GM23248 (cell line): Measurements from ENCODE around the gene CGNL1.

Source experiments
- EZH2 ChIP-seq: fragments of 200-600 bp; sonication (generic); IDR thresholded peaks from 2 replicates; pipeline ENCODE4 v1.6.1; 2018; ENCODE audit warnings: antibody characterized with exemption, mild to moderate bottlenecking; ENCODE audit not compliant: insufficient read depth, poor library complexity, severe bottlenecking
- EZH2phosphoT487 ChIP-seq: fragments of 200-600 bp; sonication (generic); IDR thresholded peaks from 2 replicates; pipeline ENCODE4 v1.6.1; 2018; ENCODE audit warnings: antibody characterized with exemption, moderate library complexity, mild to moderate bottlenecking, low read depth; ENCODE audit not compliant: insufficient read depth

DNA sequence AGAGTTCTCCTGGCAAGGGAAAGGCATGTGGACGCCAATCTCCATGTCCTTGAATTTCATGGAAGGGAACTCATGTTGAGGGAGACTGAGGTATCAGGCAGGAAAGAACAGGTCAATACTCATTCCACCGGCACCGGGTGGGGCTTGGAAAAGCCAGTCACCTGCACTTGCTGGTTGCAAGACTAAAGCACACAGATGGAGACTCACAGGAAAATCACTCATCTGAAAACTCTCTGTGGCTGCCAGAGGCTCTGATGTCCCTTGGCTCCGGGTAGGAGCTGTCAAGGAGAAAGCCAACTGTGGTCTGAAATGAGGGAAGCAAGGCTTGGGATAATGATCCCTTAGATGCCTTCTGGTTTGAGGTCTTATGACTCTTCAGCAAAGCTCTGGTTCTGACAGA, 8.7 kb upstream of the CGNL1 start:
- TF ChIP-seq EZH2 = no peak
- no peak for TF ChIP-seq EZH2phosphoT487
